NCI-H1105 (cell line): ENCODE measurements around the gene TMEM254.
"Not testable (repeated sequence)": the region's sequence is repeated elsewhere in the genome, so short reads cannot be mapped to it uniquely, and the experiment has no call there.

ENCODE experiments used
- DNase-seq: peaks from one replicate; lab custom pipeline; 2025; lab: John Stamatoyannopoulos, UW

Gene TMEM254, protein sequence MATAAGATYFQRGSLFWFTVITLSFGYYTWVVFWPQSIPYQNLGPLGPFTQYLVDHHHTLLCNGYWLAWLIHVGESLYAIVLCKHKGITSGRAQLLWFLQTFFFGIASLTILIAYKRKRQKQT

DNA sequence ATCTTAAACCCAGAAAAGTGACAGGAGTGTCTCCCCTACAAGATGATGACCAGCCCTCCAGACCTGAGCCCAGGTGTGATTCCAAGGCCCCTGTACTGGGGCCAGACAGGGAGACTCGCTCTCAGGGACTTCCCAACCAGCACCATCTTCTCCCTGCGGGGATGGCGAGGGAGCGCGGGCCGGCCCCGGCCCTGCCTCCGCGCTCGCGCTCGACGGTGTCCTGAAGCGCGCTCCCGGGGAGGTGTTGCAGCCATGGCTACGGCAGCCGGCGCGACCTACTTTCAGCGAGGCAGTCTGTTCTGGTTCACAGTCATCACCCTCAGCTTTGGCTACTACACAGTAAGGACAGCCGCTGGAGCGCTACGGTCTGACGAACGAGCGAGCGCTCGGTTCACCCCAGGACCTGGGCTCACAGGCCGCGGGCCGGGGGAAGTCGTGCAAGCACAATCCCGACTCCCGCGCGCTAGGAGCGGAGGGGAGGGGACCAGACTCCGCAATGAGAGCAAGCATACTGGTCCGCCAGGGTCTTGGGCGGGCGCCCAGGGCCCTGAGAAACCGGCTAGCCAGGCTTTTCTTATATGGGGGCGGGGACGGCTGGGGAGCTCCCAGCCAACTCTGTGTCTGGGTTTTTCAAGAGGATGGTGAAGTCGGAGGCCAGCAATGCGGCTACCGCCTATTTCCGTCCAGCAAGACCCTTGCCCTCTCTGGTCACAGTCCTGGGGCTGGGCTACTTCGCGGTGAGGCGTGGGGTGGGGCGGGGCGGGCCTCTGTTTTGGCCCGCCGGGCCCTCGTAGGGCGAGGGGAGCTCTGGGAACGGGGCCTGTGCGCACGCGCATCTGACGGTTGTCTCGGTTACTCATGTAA is at the start of gene TMEM254:
Gene TMEM254, plus strand, starts transcription at position 218 of the 864 bp plus-strand sequence. Its CDS starts 35 bp downstream, at position 253.
- peak; percentile 65 for DNase-seq

DNA sequence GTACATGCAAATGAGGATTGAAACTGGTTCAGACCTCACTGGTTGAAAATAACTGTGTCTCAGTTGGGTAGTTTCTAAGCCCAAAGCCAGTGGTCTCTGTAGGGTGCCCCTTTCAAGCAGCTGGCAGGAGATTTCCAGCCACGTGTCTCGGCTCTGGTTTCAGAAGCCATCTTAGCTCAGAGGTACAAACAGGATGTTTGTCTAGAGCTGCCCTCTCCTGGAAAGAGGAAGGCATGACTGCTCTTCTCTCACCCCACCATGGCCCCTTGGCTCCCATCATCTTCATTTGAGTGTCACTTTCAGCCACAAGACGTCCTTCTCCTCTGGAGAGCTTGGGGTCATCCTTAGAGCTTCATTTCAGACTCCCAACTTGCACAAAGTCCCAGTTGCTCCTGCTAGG is 49.3 kb upstream of the TMEM254 start:
- not testable (repeated sequence) for DNase-seq

DNA sequence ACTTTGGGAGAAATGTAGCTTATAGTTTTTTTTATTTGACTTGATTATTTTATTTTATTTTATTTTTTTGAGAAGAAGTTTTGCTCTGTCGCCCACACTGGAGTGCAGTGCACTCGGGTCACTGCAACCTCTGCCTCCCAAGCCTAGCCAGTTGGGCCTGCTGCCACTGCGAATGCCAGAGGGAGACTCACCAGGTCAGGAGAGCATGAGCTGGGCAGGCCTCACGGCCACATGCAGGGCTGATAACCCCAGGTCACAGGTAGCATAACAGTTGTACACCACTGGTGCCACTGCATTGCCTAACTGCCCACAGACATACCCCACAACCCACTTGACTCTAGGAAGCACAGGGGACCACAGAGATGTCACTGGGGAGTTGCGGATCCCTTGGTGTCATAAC is 48.6 kb upstream of the TMEM254 start:
- not testable (repeated sequence) for DNase-seq

DNA sequence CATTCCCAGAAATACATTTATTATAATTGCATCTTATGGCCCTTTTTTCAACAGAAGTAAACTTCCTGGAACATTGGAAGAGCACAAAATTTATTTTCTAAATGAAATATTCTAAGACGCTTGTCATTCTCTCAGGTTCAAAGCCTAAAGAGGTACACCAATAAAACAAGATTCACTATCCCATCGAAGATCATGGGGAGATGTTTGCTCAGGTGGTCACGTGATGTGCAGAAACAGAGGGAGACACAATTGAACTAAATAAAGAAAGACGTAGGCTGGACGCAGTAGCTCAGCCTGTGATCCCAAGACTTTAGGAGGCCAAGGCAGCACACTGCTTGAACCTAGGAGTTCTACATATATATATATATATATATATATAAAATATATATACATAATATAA is 46.0 kb upstream of the TMEM254 start:
- no peak for DNase-seq

DNA sequence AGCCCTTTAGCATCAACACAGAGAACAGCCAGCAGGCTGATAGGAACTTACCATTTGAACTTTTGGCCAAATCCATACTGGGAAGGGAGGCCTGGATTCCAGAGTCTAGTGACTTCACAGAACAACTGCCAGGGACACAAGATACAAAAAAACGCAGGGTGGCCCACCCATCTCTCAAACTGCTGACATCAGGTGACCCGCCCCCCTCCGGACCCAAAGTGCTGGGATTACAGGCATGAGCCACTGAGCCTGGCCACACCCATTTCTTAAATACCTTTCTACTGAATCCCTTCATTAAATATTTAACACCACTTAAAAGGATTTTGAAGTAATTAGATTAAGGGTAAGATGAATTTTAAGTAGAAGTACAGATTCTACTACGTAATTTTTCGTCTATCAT is 43.7 kb upstream of the TMEM254 start:
- not testable (repeated sequence) for DNase-seq

DNA sequence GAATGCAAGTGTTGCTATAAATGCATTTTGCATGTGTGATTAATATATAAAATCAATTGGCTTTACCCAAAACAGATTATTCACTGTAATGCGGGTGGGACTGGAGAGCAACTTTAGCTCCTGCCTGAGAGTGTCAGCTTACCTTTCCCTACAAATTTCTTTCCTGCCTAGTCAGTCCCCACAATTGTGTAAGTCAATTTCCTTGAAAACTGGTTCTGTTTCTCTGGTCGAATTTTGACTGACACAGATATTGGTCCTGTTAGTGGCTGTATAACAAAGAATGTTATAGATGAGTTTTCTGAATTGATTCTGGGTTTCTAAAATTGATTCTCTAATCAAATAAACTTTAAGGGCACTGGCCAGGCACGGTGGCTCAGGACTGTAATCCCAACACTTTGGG is 43.0 kb upstream of the TMEM254 start:
- not testable (repeated sequence) for DNase-seq

DNA sequence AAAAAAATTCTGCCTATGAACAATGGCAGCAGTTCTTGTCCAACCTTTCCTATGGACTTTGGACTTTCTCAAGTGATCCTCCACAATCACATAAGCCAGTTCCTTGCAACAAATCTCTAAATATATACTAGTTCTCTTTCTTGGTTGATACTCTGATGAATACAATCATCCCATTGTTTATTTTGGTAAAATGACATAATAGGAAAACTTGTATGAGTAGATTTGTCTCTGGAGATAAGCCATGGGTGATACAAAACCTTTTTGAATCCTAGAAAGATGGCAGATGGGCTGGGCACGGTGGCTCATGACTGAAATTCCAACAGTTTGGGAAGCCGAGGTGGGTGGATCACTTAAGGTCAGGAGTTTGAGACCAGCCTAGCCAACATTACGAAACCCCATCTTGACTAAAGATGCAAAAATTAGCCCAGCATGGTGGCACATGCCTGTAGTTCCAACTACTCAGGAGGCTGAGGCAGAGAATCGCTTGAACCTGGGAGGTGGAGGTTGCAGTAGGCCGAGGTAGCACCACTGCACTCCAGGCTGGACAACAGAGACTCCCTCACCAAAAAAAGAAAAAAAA is 41.5 kb upstream of the TMEM254 start:
- not testable (repeated sequence) for DNase-seq

DNA sequence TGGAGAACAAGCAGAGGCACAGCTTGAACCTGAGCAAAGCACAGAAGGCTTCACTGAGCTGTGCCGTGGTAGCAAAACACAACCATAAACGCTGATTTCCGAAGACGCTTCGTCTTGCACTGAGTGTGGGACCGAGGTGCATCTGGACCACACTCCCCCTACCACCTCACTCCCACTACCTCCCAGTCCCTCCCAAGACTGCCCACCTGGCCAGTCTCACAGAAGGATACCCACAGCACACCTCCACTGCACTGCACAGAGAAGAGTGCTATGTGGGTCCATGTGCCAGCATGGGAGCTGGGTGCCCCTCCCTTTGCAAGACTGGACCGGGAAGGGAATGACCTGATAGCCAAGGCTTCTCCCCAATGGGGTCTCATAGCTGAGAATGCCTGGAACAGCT is 40.2 kb upstream of the TMEM254 start:
- DNase-seq, result not testable (repeated sequence)

DNA sequence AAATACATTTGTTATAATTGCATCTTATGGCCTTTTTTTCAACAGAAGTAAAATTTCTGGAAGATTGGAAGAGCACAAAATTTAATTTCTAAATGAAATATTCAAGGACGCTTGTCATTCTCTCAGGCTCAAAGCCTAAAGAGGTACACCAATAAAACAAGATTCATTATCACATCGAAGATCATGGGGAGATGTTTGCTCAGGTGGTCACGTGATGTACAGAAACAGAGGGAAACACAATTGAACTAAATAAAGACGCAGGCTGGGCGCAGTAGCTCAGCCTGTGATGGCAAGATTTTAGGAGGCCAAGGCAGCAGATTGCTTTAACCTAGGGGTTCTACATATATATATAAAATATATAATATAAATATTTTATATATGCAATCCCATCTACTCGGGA is 37.3 kb upstream of the TMEM254 start:
- no peak for DNase-seq

DNA sequence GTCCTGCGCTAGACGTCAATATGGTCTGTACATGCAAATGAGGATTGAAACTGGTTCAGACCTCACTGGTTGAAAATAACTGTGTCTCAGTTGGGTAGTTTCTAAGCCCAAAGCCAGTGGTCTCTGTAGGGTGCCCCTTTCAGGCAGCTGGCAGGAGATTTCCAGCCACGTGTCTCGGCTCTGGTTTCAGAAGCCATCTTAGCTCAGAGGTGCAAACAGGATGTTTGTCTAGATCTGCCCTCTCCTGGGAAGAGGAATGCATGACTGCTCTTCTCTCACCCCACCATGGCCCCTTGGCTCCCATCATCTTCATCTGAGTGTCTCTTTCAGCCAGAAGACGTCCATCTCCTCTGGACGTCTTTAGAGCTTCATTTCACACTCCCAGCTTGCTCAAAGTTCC is 33.5 kb upstream of the TMEM254 start:
- DNase-seq, result not testable (repeated sequence)

DNA sequence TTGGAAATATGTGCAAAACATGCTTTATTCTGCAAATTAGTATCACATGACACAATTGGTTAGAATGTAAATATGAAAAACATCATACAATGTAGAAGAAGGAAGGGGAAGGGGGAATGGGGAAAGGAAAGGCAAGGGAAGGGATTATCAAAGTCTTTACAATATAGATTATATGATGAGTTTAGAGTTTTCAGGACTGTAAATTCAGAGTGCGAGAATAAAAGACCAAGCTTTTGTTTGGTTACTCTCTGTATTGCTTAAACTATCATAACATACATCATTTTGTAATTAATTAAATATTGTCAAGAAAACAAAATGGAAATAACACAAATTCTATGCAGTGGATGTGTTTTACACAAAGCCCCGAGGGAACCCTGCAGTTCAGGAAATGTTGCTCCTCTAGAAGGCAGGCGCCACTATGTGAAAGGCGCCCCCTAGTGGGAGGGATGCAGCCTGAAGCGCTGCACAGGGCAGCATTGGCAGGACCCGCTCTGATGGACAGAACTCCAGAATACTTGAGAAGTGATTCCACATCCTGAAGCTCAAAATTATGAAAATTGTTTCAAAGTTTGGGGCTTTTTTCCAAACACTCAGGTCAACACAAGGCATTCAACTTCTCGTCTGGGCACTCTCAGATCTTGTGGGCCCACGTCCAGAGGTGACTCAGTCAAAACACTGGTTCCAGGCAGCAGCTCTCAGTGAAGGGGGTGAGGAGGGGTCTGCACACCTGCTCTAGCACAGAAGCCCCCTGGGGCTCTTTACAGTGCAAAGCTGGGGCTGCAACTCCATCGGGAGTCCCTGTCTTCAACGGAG is 31.6 kb upstream of the TMEM254 start:
- DNase-seq, result peak; percentile 40

DNA sequence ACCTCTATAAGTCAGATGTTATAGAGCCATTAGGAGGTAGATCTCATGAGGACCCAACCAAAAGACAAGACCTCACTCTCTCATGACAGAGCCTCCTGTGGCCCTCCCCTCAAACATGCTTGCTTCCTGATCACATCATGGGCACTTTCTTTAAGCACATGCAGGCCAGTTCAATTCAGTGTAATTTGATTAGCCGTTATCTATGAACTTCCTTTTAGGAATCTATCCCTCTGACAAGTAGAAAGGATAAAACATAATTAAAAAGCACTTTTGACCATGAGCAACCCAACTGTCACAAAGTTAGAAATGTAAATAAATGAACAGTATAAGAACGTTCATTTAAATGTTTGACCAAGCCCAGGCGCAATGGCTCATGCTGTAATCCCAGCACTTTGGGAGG is 27.7 kb upstream of the TMEM254 start:
- DNase-seq, result no peak

DNA sequence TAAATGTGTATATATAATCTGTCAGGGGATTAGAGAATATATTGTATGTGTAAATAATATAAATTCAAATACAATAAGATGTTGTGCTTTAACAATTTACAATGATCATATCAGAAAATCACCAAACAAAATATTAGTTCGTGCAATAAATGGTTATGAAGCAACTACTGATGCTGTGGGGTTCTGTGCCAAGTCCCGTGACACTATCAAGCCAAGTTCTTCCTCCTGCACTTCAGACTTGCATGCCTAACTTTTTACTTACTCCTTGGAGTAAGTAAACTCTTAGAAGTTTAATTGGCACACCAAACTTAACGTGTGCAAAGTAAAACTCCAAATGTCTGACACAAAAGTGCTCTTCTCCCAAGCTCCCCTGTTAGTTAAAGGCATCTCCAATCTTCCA is 26.5 kb upstream of the TMEM254 start:
- no peak for DNase-seq

DNA sequence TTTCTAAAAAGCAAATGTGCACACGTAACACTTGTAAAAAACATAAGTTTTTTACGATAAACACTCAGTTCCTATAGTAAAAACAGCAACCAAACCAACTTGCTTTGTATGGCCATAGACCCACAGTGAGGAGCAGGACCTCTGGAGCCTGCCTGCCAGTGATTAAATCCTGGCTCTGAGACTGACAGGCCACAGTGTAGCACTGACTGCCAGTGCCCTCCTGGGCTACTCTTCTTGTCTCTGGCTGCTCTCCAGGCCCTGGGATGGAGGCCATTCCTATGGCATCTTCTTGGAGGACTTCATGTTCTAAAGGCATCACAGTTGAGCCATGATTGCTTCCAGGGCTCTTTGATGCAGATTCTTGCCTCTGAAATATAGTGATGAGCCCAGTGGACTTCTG is 22.7 kb upstream of the TMEM254 start:
- DNase-seq, result no peak

DNA sequence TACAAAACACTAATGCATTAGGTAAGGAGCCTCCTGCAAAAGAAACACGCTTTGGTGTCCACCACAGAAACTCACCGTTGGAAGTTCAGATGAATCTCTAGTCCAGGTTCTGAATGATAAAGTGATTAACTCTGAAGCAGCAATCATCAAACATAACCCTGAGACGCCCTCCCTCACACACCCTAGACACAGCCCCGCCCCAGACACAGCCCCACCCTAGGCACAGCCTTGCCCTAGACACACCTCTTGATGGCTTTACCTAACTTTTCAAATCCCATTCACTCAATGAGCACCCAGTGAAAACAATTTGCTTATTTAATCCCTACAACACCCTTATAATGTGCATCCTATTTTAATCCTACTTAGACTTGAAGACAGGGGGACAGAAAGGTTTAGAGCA is 21.3 kb upstream of the TMEM254 start:
- DNase-seq, result no peak

DNA sequence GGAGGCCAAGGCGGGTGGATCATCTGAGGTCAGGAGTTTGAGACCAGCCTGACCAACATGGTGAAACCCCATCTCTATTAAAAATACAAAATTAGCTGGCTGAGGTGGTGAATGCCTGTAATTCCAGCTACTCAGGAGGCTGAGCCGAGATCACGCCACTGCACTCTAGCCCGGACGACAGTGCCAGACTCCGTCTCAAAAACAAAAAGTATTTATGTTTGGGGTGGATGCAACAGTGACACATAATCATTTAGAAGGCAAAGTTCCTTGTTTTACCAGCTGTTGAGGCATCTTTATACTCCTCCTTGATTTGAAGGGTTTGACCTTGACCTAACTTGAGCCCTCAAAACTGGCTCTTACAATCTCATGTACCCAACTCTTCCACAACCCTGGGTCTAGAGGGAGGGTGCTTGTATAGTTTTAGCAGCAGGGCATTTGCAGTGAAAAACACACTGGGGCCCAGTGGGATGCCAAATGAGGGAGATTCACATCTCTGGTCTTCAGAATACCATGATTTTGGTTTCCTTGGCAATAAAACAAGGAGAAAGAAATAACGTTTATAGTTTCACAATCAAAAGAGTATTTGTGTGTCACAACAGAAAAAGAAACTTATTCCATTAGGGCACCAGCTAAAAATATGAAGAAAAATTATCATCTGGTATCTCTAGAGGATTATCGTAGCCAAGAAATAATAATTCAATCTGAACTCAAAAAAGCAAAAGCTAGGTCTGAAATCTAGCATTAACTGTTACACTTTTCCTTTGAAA is 14.2 kb upstream of the TMEM254 start:
- DNase-seq, result no peak

DNA sequence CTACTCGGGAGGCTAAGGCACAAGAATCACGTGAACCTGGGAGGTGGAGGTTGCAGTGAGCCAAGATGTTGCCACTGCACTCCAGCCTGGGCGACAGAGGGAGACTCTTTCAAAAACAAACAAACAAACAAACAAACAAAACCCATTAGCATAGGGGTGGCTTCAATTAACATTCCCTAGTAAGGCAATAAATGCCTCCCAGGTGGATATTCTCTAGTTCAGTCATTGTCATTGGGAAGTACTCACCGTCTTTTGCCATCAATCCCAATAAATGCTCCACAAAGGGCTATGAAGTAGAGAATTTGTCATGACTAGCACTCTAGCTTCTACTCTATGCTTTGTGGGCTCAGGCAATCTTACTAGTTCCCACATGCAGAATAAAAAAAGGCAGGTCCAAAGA is 11.7 kb upstream of the TMEM254 start:
- no peak for DNase-seq

DNA sequence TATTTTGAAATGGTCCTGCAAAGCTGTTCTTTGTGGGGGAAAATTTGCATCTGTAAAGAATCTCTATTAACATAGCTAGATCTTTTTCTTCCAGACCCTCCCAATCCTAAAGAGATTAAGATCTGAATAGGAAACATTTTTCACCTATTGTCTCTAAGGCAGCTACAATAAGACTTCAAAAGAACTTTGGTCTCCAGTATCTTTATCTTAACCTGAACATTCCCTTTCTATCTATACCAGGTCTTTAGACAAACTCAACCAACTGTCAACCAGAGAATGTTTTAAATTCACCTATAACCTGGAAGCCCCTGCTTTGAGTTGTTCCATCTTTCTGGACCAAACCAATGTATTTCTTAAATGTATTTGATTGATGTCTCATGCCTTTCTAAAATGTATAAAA is 10.6 kb upstream of the TMEM254 start:
- DNase-seq, result not testable (repeated sequence)

DNA sequence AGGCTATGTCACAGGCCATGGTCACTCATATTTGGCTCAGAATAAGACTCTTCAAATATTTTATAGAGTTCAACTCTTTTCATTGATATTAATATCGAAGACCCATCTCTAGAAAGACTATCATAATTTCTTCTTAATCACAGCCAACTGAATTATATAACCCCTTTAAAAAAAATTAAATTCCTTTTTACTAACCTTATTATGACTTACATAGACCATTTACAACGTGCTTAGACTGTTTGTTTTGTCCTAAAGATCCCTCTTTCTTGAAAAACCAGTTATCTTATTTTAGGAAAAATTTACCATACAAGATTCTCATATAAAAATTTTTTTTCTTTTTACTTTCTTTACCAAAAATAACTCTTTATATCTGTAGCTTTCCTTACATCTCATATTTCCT is 10.2 kb upstream of the TMEM254 start:
- no peak for DNase-seq

DNA sequence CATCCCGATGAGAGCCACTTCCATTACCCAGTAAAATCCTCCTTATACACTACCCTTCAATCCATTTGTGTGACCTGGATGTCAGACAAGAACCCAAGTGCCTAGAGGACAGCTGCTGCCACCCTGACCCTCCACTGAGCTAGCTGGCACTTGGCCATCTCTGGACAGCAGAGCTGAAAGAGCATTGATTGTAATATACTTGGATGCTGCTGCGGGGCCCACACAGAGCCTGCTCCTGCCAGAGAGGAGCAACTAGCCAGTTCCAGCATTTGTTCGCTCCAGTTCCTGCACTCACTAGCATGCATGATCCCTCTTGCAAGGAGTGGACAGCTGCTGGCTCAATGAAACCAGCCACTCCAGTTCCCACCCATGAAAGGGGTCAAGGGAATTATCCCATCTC is 8.4 kb upstream of the TMEM254 start:
- no peak for DNase-seq

DNA sequence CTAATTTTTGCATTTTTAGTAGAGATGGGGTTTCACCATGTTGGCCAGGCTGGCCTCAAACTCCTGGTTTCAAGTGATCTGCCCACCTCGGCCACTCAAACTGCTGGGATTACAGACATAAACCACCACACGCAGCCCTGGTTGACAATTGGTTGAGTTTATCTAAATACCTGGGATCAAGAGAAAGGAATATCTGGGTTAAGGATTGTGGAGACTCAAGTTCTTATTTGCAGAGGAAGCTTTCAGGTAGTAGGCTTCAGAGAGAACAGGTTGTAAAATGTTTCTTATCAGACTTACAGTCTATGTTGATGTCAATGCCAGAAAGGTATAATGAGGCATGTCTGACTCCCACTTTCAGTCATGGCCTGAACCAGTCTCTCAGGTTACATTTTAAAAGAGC is 5.9 kb upstream of the TMEM254 start:
- DNase-seq, result no peak

DNA sequence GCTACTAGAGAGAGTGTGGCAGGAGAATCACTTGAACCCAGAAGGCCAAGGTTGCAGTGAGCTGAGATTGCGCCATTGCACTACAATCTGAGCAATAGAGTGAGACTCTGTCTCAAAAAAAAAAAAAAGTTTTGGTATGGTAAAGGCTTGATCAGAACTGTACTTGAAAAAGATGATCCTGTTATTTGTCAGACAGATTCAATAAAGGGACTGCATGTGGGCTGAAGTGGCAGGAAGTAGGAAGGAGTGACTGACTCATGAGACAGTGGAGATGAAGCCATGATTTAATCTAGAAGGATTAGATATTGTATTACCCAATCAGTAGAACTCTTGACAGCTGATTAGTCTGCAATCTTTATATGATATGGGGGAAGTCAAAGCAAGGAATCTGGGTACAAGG is 2.7 kb upstream of the TMEM254 start:
- no peak for DNase-seq
